HG03039 (cell line): ENCODE results near the gene WDR47.
"Not testable (repeated sequence)": the region's sequence is repeated elsewhere in the genome, so short reads cannot be mapped to it uniquely, and the experiment has no call there.

Experiments used
- ATAC-seq: cut with Tn5 transposase; IDR thresholded peaks from one replicate; pipeline ENCODE4 v1.9.1; 2021; ENCODE audit warnings: mild to moderate bottlenecking, moderate library complexity; ENCODE audit not compliant: unreplicated experiment

WDR47 gene

GRCh38 chr1:109056064-109056463 lies 14.2 kb upstream of the WDR47 start:
- no peak for ATAC-seq

- ATAC-seq = not testable (repeated sequence)
These were observed 10.2 kb upstream of the WDR47 start for GRCh38 chr1:109052145-109052544.

GRCh38 chr1:109050228-109050995 lies 8.5 kb upstream of the WDR47 start:
- ATAC-seq = no peak

- ATAC-seq = no peak
These were observed 6.4 kb upstream of the WDR47 start for GRCh38 chr1:109048335-109048734.

GRCh38 chr1:109047339-109047738 lies 5.4 kb upstream of the WDR47 start:
- ATAC-seq = no peak

GRCh38 chr1:109046671-109047070 lies 4.8 kb upstream of the WDR47 start:
- no peak for ATAC-seq

- ATAC-seq = no peak
These were observed 3.7 kb upstream of the WDR47 start for GRCh38 chr1:109045595-109045994.

- peak; percentile 21 for ATAC-seq
These were observed 797 bp downstream of the WDR47 start for GRCh38 chr1:109040989-109041620.

GRCh38 chr1:109040627-109040988 lies 1.3 kb downstream of the WDR47 start:
- no peak for ATAC-seq

GRCh38 chr1:109034382-109034781 lies 7.5 kb downstream of the WDR47 start:
- ATAC-seq = no peak

GRCh38 chr1:109029493-109029892 lies 12.4 kb downstream of the WDR47 start:
- not testable (repeated sequence) for ATAC-seq

- no peak for ATAC-seq
These were observed 14.1 kb downstream of the WDR47 start for GRCh38 chr1:109027841-109028240.

GRCh38 chr1:109025694-109026093 lies 16.2 kb downstream of the WDR47 start:
- ATAC-seq = no peak

GRCh38 chr1:109024646-109025045 lies 17.3 kb downstream of the WDR47 start:
- ATAC-seq = no peak

GRCh38 chr1:109020693-109021257 lies 21.1 kb downstream of the WDR47 start:
- ATAC-seq = no peak

GRCh38 chr1:109017719-109018118 lies 24.2 kb downstream of the WDR47 start:
- ATAC-seq = not testable (repeated sequence)

GRCh38 chr1:109017134-109017533 lies 24.8 kb downstream of the WDR47 start:
- no peak for ATAC-seq

GRCh38 chr1:109011335-109011734 lies 30.6 kb downstream of the WDR47 start:
- ATAC-seq = no peak

GRCh38 chr1:108996622-108997021 lies 45.3 kb downstream of the WDR47 start:
- ATAC-seq = not testable (repeated sequence)

- no peak for ATAC-seq
These were observed 58.8 kb downstream of the WDR47 start for GRCh38 chr1:108983114-108983513.

GRCh38 chr1:108976658-108977057 lies 65.2 kb downstream of the WDR47 start:
- no peak for ATAC-seq

- no peak for ATAC-seq
These were observed 69.0 kb downstream of the WDR47 start for GRCh38 chr1:108972951-108973350.
